Stomach (tissue), 9 donors: Measurements from ENCODE around the gene COG5. TPM values are rescaled to one million over a fixed set of nuclear protein-coding genes. Genes with fewer than 3 reads are reported as not detected.

Source experiments
- DNase-seq, 2 donors: peaks; one replicate each; pipeline versions ENCODE4 v3.0.0 to v3.0.0-alpha.2; 2013 to 2019
- H3K27ac ChIP-seq, 5 donors: fragments of 200-600 bp in 4 of 5; sonication (generic) in 4 of 5; one replicate each; pipeline ENCODE4 v1.5.1; 2013 to 2019; ENCODE audit warnings: mild to moderate bottlenecking in 1 of 5, moderate library complexity in 1 of 5
- H3K27me3 ChIP-seq, 3 donors: fragments of 200-600 bp; sonication (generic); one replicate each; pipeline ENCODE4 v1.5.1; 2017 to 2019; ENCODE audit warnings: mixed run types in 1 of 3
- H3K36me3 ChIP-seq, 4 donors: fragments of 200-600 bp; sonication (generic); 1 replicate in 3 of 4; 2 replicates in 1 of 4; pipeline ENCODE4 v1.5.1; 2016 to 2019
- H3K4me1 ChIP-seq, 4 donors: fragments of 200-600 bp; sonication (generic); one replicate each; pipeline ENCODE4 v1.5.1; 2016 to 2019
- H3K4me3 ChIP-seq, 4 donors: fragments of 200-600 bp; sonication (generic) in 3 of 4; one replicate each; pipeline ENCODE4 v1.5.1; 2016 to 2019; ENCODE audit warnings: mild to moderate bottlenecking in 1 of 4
- H3K9me3 ChIP-seq, 4 donors: fragments of 200-600 bp; sonication (generic); one replicate each; pipeline ENCODE4 v1.5.1; 2016 to 2019
- EP300 ChIP-seq: sonication (generic); formaldehyde crosslinking; IDR thresholded peaks from one replicate; pipeline ENCODE4 v1.6.1; 2017; ENCODE audit warnings: antibody characterized with exemption
- POLR2A ChIP-seq, 4 donors: fragments of 450-650 bp; IDR thresholded peaks; one replicate each; pipeline ENCODE4 v1.6.1; 2016; ENCODE audit warnings: antibody characterized with exemption in 4 of 4, control low read depth in 2 of 4, mild to moderate bottlenecking in 1 of 4, moderate library complexity in 1 of 4
- POLR2AphosphoS5 ChIP-seq, 3 donors: sonication (generic); formaldehyde crosslinking; IDR thresholded peaks; one replicate each; pipeline ENCODE4 v1.6.1; 2016; ENCODE audit warnings: antibody characterized with exemption in 3 of 3
- WGBS, 5 donors: extraction: QIAGEN DNeasy Blood & Tissue Kit in 3 of 5; methylation state at CpG; one replicate each; pipeline versions ENCODE4 v1.1.5 to v1.1.7; 2013 to 2018; 5-methylcytosine and 5-hydroxymethylcytosine counted together
- intact Hi-C: fragments of 100-400 bp; cut with DNase I; formaldehyde crosslinking; loops from one replicate; pipeline ENCODE4 v1.15.1; 2023; ENCODE audit warnings: low total_unique reads
- polyA plus RNA-seq, 3 donors: library from polyadenylated mRNA; stranded (reverse); fragments of 200-250 nt; gene quantifications; one replicate each; pipeline ENCODE4 v1.2.3, GENCODE V29; 2013
- total RNA-seq, 5 donors: library from RNA; depleted of rRNA; stranded (reverse); fragments of >200 nt; gene quantifications; one replicate each; pipeline versions ENCODE4 v1.1.0 to v1.2.3, GENCODE V29; 2014 to 2016
- TF ChIP-seq, protein P1 (sequence below), 7 experiments: fragments of 450-650 bp in 4 of 7; fragments of 200-600 bp in 3 of 7; sonication (generic) in 3 of 7; IDR thresholded peaks; one replicate each; pipeline ENCODE4 v1.5.1; 2016 to 2019; ENCODE audit warnings: antibody characterized with exemption in 7 of 7, control low read depth in 2 of 7, mild to moderate bottlenecking in 1 of 7
- donor health status: healthy with polysubstance abuse.
- donor health status: Bipolar disorder and iron deficiency.
- donor health status: healthy.

Gene COG5
- total and polyA plus RNA-seq, 8 donors, result 5.2 to 285 (median 17.1) TPM

DNA sequence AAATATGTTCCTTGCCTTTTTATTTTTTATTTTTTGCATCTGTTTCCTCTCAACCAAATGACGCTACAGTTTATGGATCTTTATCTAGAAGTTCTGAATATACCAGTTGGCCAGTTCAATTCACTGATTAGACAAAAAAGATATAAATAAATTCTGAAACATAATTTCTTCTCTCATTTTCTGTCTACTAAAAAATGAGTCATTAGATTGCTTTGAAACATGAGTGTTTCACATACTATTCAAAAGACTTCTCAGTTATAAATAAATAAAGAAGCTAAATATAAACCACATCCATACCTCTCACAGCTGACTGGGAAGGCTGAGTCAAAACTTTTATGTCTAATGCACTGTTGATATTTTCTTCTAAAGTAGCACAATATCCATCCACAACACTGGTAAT lies 191.4 kb downstream of the COG5 start:
- WGBS, 5 donors, result 68 to 91% (median 85%) methylated on average over 1 of the region's 1 CpG
- H3K4me1 ChIP-seq, result no peaks in the 10 kb centered on the region
- H3K4me3 ChIP-seq, result no peak overlapping the region
- no peak overlapping the region for H3K27ac ChIP-seq
- no peaks in the 10 kb centered on the region for H3K27me3 ChIP-seq
- no peak for DNase-seq
- H3K36me3 ChIP-seq, result no peaks in the 10 kb centered on the region
- TF ChIP-seq POLR2AphosphoS5 (IDR thresholded peaks at IDR 0.05), result no peak
- no peak for TF ChIP-seq EP300
- no peak for TF ChIP-seq POLR2A (IDR thresholded peaks at IDR 0.05)
- TF ChIP-seq, protein P1, sequence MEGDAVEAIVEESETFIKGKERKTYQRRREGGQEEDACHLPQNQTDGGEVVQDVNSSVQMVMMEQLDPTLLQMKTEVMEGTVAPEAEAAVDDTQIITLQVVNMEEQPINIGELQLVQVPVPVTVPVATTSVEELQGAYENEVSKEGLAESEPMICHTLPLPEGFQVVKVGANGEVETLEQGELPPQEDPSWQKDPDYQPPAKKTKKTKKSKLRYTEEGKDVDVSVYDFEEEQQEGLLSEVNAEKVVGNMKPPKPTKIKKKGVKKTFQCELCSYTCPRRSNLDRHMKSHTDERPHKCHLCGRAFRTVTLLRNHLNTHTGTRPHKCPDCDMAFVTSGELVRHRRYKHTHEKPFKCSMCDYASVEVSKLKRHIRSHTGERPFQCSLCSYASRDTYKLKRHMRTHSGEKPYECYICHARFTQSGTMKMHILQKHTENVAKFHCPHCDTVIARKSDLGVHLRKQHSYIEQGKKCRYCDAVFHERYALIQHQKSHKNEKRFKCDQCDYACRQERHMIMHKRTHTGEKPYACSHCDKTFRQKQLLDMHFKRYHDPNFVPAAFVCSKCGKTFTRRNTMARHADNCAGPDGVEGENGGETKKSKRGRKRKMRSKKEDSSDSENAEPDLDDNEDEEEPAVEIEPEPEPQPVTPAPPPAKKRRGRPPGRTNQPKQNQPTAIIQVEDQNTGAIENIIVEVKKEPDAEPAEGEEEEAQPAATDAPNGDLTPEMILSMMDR (IDR thresholded peaks at IDR 0.05), result no peak
- intact Hi-C loops, result no loop called here
- no peaks in the 10 kb centered on the region for H3K9me3 ChIP-seq

DNA sequence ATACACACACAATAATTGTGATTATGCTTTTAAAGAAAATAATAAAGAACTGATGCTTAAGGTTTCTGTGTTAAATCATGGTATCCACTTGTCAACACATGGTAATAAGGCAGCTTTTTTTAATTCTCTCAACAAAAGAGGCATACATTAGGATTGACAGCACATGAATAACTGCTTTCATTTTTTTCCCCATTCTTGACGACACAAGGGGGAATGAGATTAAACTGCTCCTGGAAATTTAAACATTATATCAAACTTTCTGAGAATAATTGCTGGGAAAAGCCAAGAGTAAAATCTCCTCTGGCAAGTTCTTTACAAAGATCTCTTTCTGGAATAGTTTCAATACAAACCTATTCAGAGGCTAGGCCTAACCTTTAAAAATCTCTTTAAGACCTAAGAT lies 192.9 kb downstream of the COG5 start:
- no peak for DNase-seq
- intact Hi-C loops, result no loop called here

DNA sequence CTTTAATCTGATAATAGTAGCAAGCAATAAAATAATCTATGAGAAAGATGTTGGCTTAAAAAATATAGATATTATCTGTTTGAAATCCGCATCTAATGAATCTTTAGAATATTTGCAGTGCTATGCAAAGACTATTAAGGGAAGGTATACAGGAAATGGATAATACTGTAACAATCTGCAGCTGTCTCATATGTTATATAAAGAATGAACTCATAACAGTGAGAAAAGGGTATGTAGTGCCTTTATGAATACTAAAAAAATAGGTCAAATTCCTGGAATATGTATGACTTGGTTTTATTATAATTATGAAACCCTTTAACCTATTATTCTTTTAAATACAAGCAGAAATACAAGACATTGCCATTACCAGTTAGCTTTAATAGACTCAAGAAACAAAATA lies 198.9 kb downstream of the COG5 start:
- 90 to 96% (median 94%) methylated on average over 1 of the region's 1 CpG for WGBS, 5 donors
- intact Hi-C loops, result no loop called here
- Histone ChIP-seq H3K27me3 (no peaks in the 10 kb centered on the region), H3K27ac (no peak overlapping the region), H3K9me3 (peaks cover 0 to 9% (median 4%) of the 10 kb centered on the region in 4 donors), H3K36me3 (peaks cover 9 to 28% (median 26%) of the 10 kb centered on the region in 4 donors), H3K4me3 (no peak overlapping the region), H3K4me1 (no peaks in the 10 kb centered on the region)
- no peak for DNase-seq
- TF ChIP-seq, protein P1 (IDR thresholded peaks at IDR 0.05), result no peak
- TF ChIP-seq POLR2AphosphoS5 (IDR thresholded peaks at IDR 0.05) (no peak), POLR2A (IDR thresholded peaks at IDR 0.05) (no peak), EP300 (no peak)

More for the DNA sequence above, 192.9 kb downstream of the COG5 start:
- TF ChIP-seq POLR2AphosphoS5 (IDR thresholded peaks at IDR 0.05) (no peak), POLR2A (IDR thresholded peaks at IDR 0.05) (no peak), EP300 (no peak)
- TF ChIP-seq, protein P1 (IDR thresholded peaks at IDR 0.05), result no peak
- H3K9me3 ChIP-seq, result no peaks in the 10 kb centered on the region
- WGBS, 5 donors, result 48 to 79% (median 61%) methylated on average over 1 of the region's 1 CpG
- H3K4me1 ChIP-seq, result no peaks in the 10 kb centered on the region
- H3K36me3 ChIP-seq, result no peaks in the 10 kb centered on the region
- no peak overlapping the region for H3K4me3 ChIP-seq
- no peaks in the 10 kb centered on the region for H3K27me3 ChIP-seq
- H3K27ac ChIP-seq, result no peak overlapping the region

DNA sequence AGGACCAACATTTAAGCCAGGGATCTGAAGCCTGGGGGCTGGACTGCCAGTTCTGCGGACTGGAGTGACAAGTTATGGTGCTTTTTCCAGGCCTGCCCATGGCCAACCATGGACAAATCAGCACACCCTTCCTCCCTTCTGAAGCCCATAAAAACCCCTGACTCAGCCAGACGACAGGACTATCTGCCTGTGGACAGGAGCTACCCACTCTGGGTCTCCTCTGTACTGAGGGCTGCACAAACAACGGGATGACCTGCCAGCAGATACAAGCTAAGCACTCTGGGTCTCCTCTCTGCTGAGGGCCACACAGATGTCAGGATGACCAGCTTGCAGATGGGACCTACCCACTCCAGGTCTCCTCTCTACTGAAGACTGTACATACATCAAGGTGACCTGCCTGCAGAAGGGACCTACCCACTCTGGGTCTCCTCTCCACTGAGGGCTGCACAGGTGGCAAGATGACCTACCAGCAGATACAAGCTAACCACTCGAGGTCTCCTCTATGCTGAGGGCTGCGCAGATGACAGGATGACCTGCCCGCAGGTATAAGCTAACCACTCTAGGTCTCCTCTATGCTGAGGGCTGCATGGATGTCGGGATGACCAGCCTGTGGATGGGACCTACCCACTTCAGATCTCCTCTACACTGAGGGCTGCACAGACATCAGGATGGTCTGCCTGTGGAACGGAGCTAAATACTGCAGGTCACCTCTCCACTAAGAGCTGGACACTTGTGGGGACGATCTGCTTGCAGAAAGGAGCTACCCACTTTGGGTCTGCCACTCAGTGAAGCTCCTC lies 204.0 kb downstream of the COG5 start:
- TF ChIP-seq, protein P1 (IDR thresholded peaks at IDR 0.05), result no peak
- TF ChIP-seq POLR2A (IDR thresholded peaks at IDR 0.05), result no peak
- no peak for TF ChIP-seq EP300
- TF ChIP-seq POLR2AphosphoS5 (IDR thresholded peaks at IDR 0.05), result no peak
- no peaks in the 10 kb centered on the region for H3K27me3 ChIP-seq
- H3K36me3 ChIP-seq, result peaks cover 12 to 44% (median 38%) of the 10 kb centered on the region in 4 donors
- H3K27ac ChIP-seq, result no peak overlapping the region
- no peaks in the 10 kb centered on the region for H3K4me1 ChIP-seq
- intact Hi-C loops, result no loop called here
- H3K9me3 ChIP-seq, result peaks cover 0 to 12% (median 4%) of the 10 kb centered on the region in 4 donors
- no peak overlapping the region for H3K4me3 ChIP-seq
- 89 to 99% (median 98%) methylated on average over 6 to 9 of the region's 9 CpGs for WGBS, 5 donors
- DNase-seq, result no peak
